Upper lobe of left lung (tissue), 6 donors: ENCODE results near the gene EHMT1. TPM values are rescaled to one million over a fixed set of nuclear protein-coding genes. Genes with fewer than 3 reads are reported as not detected.

ENCODE experiments used
- ATAC-seq, 2 donors: fragments of 200-7000 bp; cut with Tn5 transposase; one replicate each; pipeline ENCODE4 v1.9.1; 2022; ENCODE audit warnings: mild to moderate bottlenecking in 2 of 2, moderate library complexity in 2 of 2; ENCODE audit not compliant: low FRiP score in 2 of 2
- DNase-seq, 2 donors: peaks; one replicate each; pipeline ENCODE4 v3.0.0-alpha.2; 2019 to 2020
- H3K27ac ChIP-seq, 4 donors: fragments of 200-600 bp; sonication (generic); one replicate each; pipeline ENCODE4 v1.5.1; 2016 to 2019
- H3K27me3 ChIP-seq, 4 donors: fragments of 200-600 bp; sonication (generic); one replicate each; pipeline ENCODE4 v1.5.1; 2017 to 2019
- H3K36me3 ChIP-seq, 4 donors: fragments of 200-600 bp; sonication (generic); one replicate each; pipeline ENCODE4 v1.5.1; 2016 to 2019
- H3K4me1 ChIP-seq, 4 donors: fragments of 200-600 bp; sonication (generic); one replicate each; pipeline ENCODE4 v1.5.1; 2018 to 2019
- H3K4me3 ChIP-seq, 4 donors: fragments of 200-600 bp; sonication (generic); one replicate each; pipeline ENCODE4 v1.5.1; 2017 to 2019; ENCODE audit warnings: mild to moderate bottlenecking in 2 of 4, moderate library complexity in 1 of 4
- H3K9me3 ChIP-seq, 4 donors: fragments of 200-600 bp; sonication (generic); one replicate each; pipeline ENCODE4 v1.5.1; 2018 to 2019
- EP300 ChIP-seq, 4 donors: sonication (generic); formaldehyde crosslinking; IDR thresholded peaks; one replicate each; pipeline ENCODE4 v1.5.1; 2017; ENCODE audit warnings: antibody characterized with exemption in 4 of 4, control low read depth in 2 of 4
- POLR2A ChIP-seq, 4 donors: fragments of 450-650 bp; IDR thresholded peaks; one replicate each; pipeline ENCODE4 v1.5.1; 2016 to 2017; ENCODE audit warnings: antibody characterized with exemption in 4 of 4, mild to moderate bottlenecking in 2 of 4
- POLR2AphosphoS5 ChIP-seq, 2 donors: sonication (generic); formaldehyde crosslinking; IDR thresholded peaks; one replicate each; pipeline ENCODE4 v1.5.1; 2017; ENCODE audit warnings: antibody characterized with exemption in 2 of 2
- WGBS, 2 donors: methylation state at CpG; one replicate each; pipeline ENCODE4 v1.1.5; 2017 to 2018; 5-methylcytosine and 5-hydroxymethylcytosine counted together
- total RNA-seq, 6 donors: library from RNA; depleted of rRNA in 4 of 6; stranded (reverse); fragments of >200 nt in 4 of 6; gene quantifications; one replicate each; pipeline versions ENCODE4 v1.1.0 to v1.2.1, GENCODE V29; 2016 to 2021
- TF ChIP-seq, protein P1 (sequence below), 6 experiments: fragments of 450-650 bp in 4 of 6; fragments of 200-600 bp in 2 of 6; sonication (generic) in 2 of 6; IDR thresholded peaks; one replicate each; pipeline ENCODE4 v1.5.1; 2016 to 2019; ENCODE audit warnings: antibody characterized with exemption in 6 of 6
- donor health status: DM: no; HTN: no; CAD: no; lungs with moderate emphysema.
- donor health status: DM: no; HTN: yes; CAD: no; lungs with severe emphysema.

Gene EHMT1
- total RNA-seq, 6 donors from 2014 or later = 68.0 to 183 (median 83.6) TPM

DNA sequence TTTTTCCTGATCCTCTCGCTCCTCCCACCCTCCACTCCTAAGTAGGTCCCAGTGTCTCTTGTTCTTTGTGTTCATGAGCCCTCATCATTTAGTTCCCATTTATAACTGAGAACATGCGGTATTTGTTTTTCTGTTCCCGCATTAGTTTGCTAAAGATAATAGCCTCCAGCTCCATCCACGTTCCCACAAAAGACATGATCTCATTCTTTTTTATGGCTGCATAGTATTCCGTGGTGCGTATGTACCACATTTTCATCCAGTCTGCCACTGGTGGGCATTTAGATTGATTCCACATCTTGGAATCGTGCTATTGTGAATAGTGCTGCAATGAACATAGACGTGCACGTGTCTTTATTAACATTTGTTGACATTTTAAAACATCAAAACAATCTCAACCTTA, 224.6 kb downstream of the EHMT1 start:
- 85 to 95% methylated on average over 9 of the region's 9 CpGs for WGBS, 2 donors
- no peaks in the 10 kb centered on the region for H3K9me3 ChIP-seq
- no peaks in the 10 kb centered on the region for H3K4me1 ChIP-seq
- H3K36me3 ChIP-seq = no peaks in the 10 kb centered on the region
- TF ChIP-seq POLR2AphosphoS5 (IDR thresholded peaks at IDR 0.05) = no peak
- no peak for TF ChIP-seq POLR2A (IDR thresholded peaks at IDR 0.05)
- no peak for TF ChIP-seq EP300 (IDR thresholded peaks at IDR 0.05)
- TF ChIP-seq, protein P1, sequence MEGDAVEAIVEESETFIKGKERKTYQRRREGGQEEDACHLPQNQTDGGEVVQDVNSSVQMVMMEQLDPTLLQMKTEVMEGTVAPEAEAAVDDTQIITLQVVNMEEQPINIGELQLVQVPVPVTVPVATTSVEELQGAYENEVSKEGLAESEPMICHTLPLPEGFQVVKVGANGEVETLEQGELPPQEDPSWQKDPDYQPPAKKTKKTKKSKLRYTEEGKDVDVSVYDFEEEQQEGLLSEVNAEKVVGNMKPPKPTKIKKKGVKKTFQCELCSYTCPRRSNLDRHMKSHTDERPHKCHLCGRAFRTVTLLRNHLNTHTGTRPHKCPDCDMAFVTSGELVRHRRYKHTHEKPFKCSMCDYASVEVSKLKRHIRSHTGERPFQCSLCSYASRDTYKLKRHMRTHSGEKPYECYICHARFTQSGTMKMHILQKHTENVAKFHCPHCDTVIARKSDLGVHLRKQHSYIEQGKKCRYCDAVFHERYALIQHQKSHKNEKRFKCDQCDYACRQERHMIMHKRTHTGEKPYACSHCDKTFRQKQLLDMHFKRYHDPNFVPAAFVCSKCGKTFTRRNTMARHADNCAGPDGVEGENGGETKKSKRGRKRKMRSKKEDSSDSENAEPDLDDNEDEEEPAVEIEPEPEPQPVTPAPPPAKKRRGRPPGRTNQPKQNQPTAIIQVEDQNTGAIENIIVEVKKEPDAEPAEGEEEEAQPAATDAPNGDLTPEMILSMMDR (IDR thresholded peaks at IDR 0.05) = no peak
- H3K4me3 ChIP-seq = no peak overlapping the region
- DNase-seq (no peak), ATAC-seq (no peak)
- no peak overlapping the region for H3K27ac ChIP-seq
- no peaks in the 10 kb centered on the region for H3K27me3 ChIP-seq

DNA sequence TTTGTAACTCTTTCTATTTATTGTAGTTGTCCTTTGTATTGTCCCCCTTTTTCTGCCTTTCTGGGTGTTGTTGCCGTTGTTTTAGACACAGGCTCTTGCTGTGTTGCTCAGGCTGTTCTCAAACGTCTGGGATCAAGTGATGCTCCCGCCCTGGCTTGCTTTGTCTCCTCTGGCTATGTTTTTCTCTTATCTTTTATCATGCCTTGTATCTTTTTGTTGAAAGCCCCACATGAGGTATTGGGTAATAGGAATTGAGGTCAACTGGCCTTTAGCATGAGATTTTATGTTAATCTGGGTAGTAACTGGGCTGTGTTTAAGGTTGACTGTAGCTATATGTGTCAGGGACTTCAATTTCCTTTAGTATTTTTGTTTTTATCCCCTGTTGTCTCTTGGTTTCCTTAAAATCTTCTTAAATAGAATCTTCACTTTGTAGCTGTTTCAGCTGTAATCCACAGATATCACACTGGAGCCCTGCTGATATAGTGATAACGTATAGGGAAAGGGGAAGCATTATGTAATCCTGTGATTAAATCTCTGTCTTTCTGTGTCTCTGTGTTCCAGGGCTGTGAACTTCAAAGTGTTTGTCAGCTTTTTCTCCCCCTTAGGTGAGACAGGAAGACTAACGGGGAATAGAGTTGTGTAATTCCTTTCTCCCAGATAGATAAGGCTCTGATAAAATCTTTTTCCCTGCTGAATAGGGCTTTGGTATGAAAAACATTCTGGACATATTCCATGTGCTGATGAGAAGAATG, 232.9 kb downstream of the EHMT1 start:
- Histone ChIP-seq H3K9me3 (peaks cover 9 to 36% (median 23%) of the 10 kb centered on the region in 4 donors), H3K27ac (no peak overlapping the region), H3K4me3 (no peak overlapping the region), H3K27me3 (no peaks in the 10 kb centered on the region), H3K4me1 (no peaks in the 10 kb centered on the region), H3K36me3 (no peaks in the 10 kb centered on the region)
- no peak for ATAC-seq
- 45 to 57% methylated on average over 5 of the region's 5 CpGs for WGBS, 2 donors
- no peak for DNase-seq
- TF ChIP-seq, protein P1 (IDR thresholded peaks at IDR 0.05) = no peak
- TF ChIP-seq POLR2A (IDR thresholded peaks at IDR 0.05) = no peak

- Histone ChIP-seq H3K27ac (no peak overlapping the region), H3K9me3 (peaks cover 9 to 39% (median 23%) of the 10 kb centered on the region in 4 donors), H3K27me3 (no peaks in the 10 kb centered on the region), H3K4me3 (no peak overlapping the region), H3K4me1 (no peaks in the 10 kb centered on the region), H3K36me3 (no peaks in the 10 kb centered on the region)
- TF ChIP-seq, protein P1 (IDR thresholded peaks at IDR 0.05) = no peak
- ATAC-seq (no peak), DNase-seq (no peak)
- 94 to 100% methylated on average over 1 of the region's 1 CpG for WGBS, 2 donors
These were observed 234.7 kb downstream of the EHMT1 start for GRCh38 chr9:137853392-137853995.

DNA sequence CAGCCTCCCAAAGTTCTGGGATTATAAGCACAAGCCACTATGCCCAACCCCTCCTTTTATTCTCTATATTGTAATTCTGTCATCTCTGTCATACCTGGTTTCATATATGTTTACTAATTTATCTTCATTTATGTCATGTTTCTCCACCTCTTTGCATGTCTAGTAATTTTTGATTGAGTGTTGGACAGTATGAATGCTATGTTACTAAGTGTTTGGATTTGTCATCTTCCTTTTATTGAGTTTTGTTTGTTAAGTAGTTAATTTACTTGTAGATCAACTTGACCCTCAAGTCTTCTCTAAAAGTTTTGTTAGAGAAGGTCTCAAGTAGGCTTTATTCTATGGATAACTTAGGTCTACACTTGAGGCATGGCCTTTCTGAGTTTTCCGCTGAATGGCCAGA, 241.6 kb downstream of the EHMT1 start:
- H3K4me3 ChIP-seq = no peak overlapping the region
- no peaks in the 10 kb centered on the region for H3K36me3 ChIP-seq
- H3K9me3 ChIP-seq = peaks cover 5 to 27% (median 14%) of the 10 kb centered on the region in 4 donors
- DNase-seq (no peak), ATAC-seq (no peak)
- no peaks in the 10 kb centered on the region for H3K27me3 ChIP-seq
- H3K4me1 ChIP-seq = no peaks in the 10 kb centered on the region
- 94 to 96% methylated on average over 1 of the region's 1 CpG for WGBS, 2 donors
- no peak for TF ChIP-seq EP300 (IDR thresholded peaks at IDR 0.05)
- TF ChIP-seq, protein P1 (IDR thresholded peaks at IDR 0.05) = no peak
- no peak overlapping the region for H3K27ac ChIP-seq
